IPS DF 6.9 (cell line): Measurements from ENCODE around the gene UBE2A.

Source experiments
- DNase-seq: peaks from one replicate; pipeline ENCODE4 v3.0.0-alpha.2; 2013; ENCODE audit warnings: low read depth, low spot score
- H3K27ac ChIP-seq: one replicate; pipeline ENCODE4 v1.5.1; 2013; ENCODE audit warnings: low read length, control low read depth
- H3K27me3 ChIP-seq: 2 replicates; pipeline ENCODE4 v1.6.1; 2013; ENCODE audit warnings: mild to moderate bottlenecking, low read length; ENCODE audit not compliant: control insufficient read depth, insufficient read depth
- H3K36me3 ChIP-seq: 2 replicates; pipeline ENCODE4 v1.6.1; 2013; ENCODE audit warnings: low read length; ENCODE audit not compliant: control insufficient read depth, insufficient read depth
- H3K4me1 ChIP-seq: 2 replicates; pipeline ENCODE4 v1.6.1; 2013; ENCODE audit warnings: low read length; ENCODE audit not compliant: control insufficient read depth, insufficient read depth
- H3K4me3 ChIP-seq: 2 replicates; pipeline ENCODE4 v1.5.1; 2013; ENCODE audit warnings: mild to moderate bottlenecking, low read length
- H3K9me3 ChIP-seq: 2 replicates; pipeline ENCODE4 v1.6.1; 2013; ENCODE audit warnings: low read length, inconsistent platforms; ENCODE audit not compliant: control insufficient read depth, insufficient read depth
- WGBS: extraction: QIAGEN DNeasy Blood & Tissue Kit; methylation state at CpG from one replicate; pipeline ENCODE4 v1.1.7; 2013; ENCODE audit warnings: mixed read lengths, missing lambda C conversion rate; ENCODE audit not compliant: insufficient read length, insufficient coverage; 5-methylcytosine and 5-hydroxymethylcytosine counted together

UBE2A gene

GRCh38 chrX:119607018-119607389, 32.6 kb downstream of the UBE2A start:
- DNase-seq, result no peak
- Histone ChIP-seq H3K4me1 (no peaks in the 10 kb centered on the region), H3K4me3 (no peak overlapping the region), H3K9me3 (no peaks in the 10 kb centered on the region), H3K27me3 (peaks cover 2% of the 10 kb centered on the region; the same call in 1 of the 2 replicates), H3K36me3 (no peaks in the 10 kb centered on the region), H3K27ac (no peak overlapping the region)
- no CpG with 5 or more reads among the region's 7 CpGs for whole genome bisulfite sequencing

GRCh38 chrX:119614776-119615175, 40.4 kb downstream of the UBE2A start:
- Histone ChIP-seq H3K36me3 (no peaks in the 10 kb centered on the region), H3K9me3 (no peaks in the 10 kb centered on the region), H3K4me1 (no peaks in the 10 kb centered on the region), H3K4me3 (no peak overlapping the region), H3K27ac (no peak overlapping the region), H3K27me3 (no peaks in the 10 kb centered on the region)
- DNase-seq, result no peak
- no CpG with 5 or more reads among the region's 13 CpGs for WGBS

GRCh38 chrX:119617517-119618164, 43.3 kb downstream of the UBE2A start:
- Histone ChIP-seq H3K4me1 (no peaks in the 10 kb centered on the region), H3K27ac (no peak overlapping the region), H3K9me3 (no peaks in the 10 kb centered on the region)

GRCh38 chrX:119618439-119618838, 44.1 kb downstream of the UBE2A start:
- no CpG with 5 or more reads among the region's 5 CpGs for WGBS
- Histone ChIP-seq H3K27me3 (no peaks in the 10 kb centered on the region), H3K9me3 (no peaks in the 10 kb centered on the region), H3K4me3 (no peak overlapping the region), H3K36me3 (no peaks in the 10 kb centered on the region), H3K27ac (no peak overlapping the region), H3K4me1 (no peaks in the 10 kb centered on the region)
- no peak for DNase-seq

More at GRCh38 chrX:119617517-119618164, 43.3 kb downstream of the UBE2A start:
- Histone ChIP-seq H3K27me3 (no peaks in the 10 kb centered on the region), H3K4me3 (no peak overlapping the region), H3K36me3 (no peaks in the 10 kb centered on the region)
- no peak for DNase-seq
- no CpG with 5 or more reads among the region's 15 CpGs for WGBS

GRCh38 chrX:119622356-119623232, 48.2 kb downstream of the UBE2A start:
- no peaks in the 10 kb centered on the region for H3K27me3 ChIP-seq
- no peak for DNase-seq
- H3K4me3 ChIP-seq, result no peak overlapping the region
- no peaks in the 10 kb centered on the region for H3K9me3 ChIP-seq
- H3K36me3 ChIP-seq, result no peaks in the 10 kb centered on the region
- H3K4me1 ChIP-seq, result no peaks in the 10 kb centered on the region
- WGBS, result no CpG with 5 or more reads among the region's 9 CpGs
- no peak overlapping the region for H3K27ac ChIP-seq

GRCh38 chrX:119624417-119624816, 50.1 kb downstream of the UBE2A start:
- H3K27ac ChIP-seq, result no peak overlapping the region
- H3K36me3 ChIP-seq, result no peaks in the 10 kb centered on the region
- H3K27me3 ChIP-seq, result no peaks in the 10 kb centered on the region
- no CpG with 5 or more reads among the region's 11 CpGs for WGBS
- no peaks in the 10 kb centered on the region for H3K9me3 ChIP-seq
- H3K4me3 ChIP-seq, result no peak overlapping the region
- H3K4me1 ChIP-seq, result no peaks in the 10 kb centered on the region
- no peak for DNase-seq

GRCh38 chrX:119624951-119625668, 50.7 kb downstream of the UBE2A start:
- Histone ChIP-seq H3K36me3 (no peaks in the 10 kb centered on the region), H3K4me3 (no peak overlapping the region), H3K27me3 (no peaks in the 10 kb centered on the region), H3K9me3 (no peaks in the 10 kb centered on the region), H3K27ac (no peak overlapping the region), H3K4me1 (no peaks in the 10 kb centered on the region)
- DNase-seq, result no peak
- no CpG with 5 or more reads among the region's 10 CpGs for WGBS

- Histone ChIP-seq H3K4me1 (no peaks in the 10 kb centered on the region), H3K4me3 (no peak overlapping the region), H3K27ac (no peak overlapping the region), H3K9me3 (no peaks in the 10 kb centered on the region), H3K27me3 (no peaks in the 10 kb centered on the region), H3K36me3 (no peaks in the 10 kb centered on the region)
- no peak for DNase-seq
- no CpG with 5 or more reads among the region's 2 CpGs for WGBS
Measured at GRCh38 chrX:119625843-119626242, 51.5 kb downstream of the UBE2A start.
